HepG2 (cell line): ENCODE results near the gene PRR11. TPM values are rescaled to one million over a fixed set of nuclear protein-coding genes. Genes with fewer than 3 reads are reported as not detected.
A peak's percentile ranks its signal among the peaks of the same experiment; 100 is the strongest.

ENCODE experiments used
- BATF2 ChIP-seq: sonication (generic); formaldehyde crosslinking; IDR thresholded peaks from 2 replicates; pipeline ENCODE4 v1.8.0; 2022; ENCODE audit warnings: mild to moderate bottlenecking, missing genetic modification reagents, moderate library complexity
- EED ChIP-seq: sonication (generic); formaldehyde crosslinking; IDR thresholded peaks from 2 replicates; pipeline ENCODE4 v1.5.0; 2020; ENCODE audit warnings: mild to moderate bottlenecking, missing genetic modification reagents
- FOXP1 ChIP-seq, 2 experiments: fragments of 450-650 bp in 1 of 2; IDR thresholded peaks; 2 replicates each; pipeline ENCODE4 v1.6.1; 2017 to 2018; ENCODE audit warnings: antibody characterized with exemption in 1 of 2
- FUBP1 ChIP-seq: sonication (generic); formaldehyde crosslinking; IDR thresholded peaks from 2 replicates; pipeline ENCODE4 v1.5.1; 2020; ENCODE audit warnings: missing genetic modification reagents, mild to moderate bottlenecking, borderline replicate concordance
- HHEX ChIP-seq: IDR thresholded peaks from 2 replicates; pipeline ENCODE4 v1.6.1; 2016; ENCODE audit warnings: control low read depth
- HNRNPH1 ChIP-seq: fragments of 200-400 bp; formaldehyde crosslinking; optimal IDR thresholded peaks from 2 replicates; pipeline ENCODE3; 2017; ENCODE audit warnings: mild to moderate bottlenecking, low read depth, low read length
- KDM1A ChIP-seq: IDR thresholded peaks from 2 replicates; pipeline ENCODE4 v1.6.1; 2016; ENCODE audit warnings: missing compliant biosample characterization
- MTERF4 ChIP-seq: sonication (generic); formaldehyde crosslinking; IDR thresholded peaks from 2 replicates; pipeline ENCODE4 v1.8.0; 2023; ENCODE audit warnings: mild to moderate bottlenecking, missing genetic modification reagents
- MZF1 ChIP-seq: sonication (generic); formaldehyde crosslinking; IDR thresholded peaks from 2 replicates; pipeline ENCODE4 v1.8.1; 2023; ENCODE audit warnings: mild to moderate bottlenecking, missing genetic modification reagents, borderline replicate concordance
- NFE2L1 ChIP-seq: sonication (generic); formaldehyde crosslinking; IDR thresholded peaks from 2 replicates; pipeline ENCODE4 v1.4.0; 2020; ENCODE audit warnings: missing genetic modification reagents, mild to moderate bottlenecking, borderline replicate concordance
- PBX2 ChIP-seq: IDR thresholded peaks from 2 replicates; pipeline ENCODE4 v1.6.1; 2016; ENCODE audit warnings: control low read depth
- RBFOX2 ChIP-seq: fragments of 200-400 bp; formaldehyde crosslinking; IDR thresholded peaks from 2 replicates; pipeline ENCODE4 v1.6.1; 2017; ENCODE audit warnings: low read depth, mild to moderate bottlenecking, low read length
- SMARCC2 ChIP-seq: fragments of 450-650 bp; IDR thresholded peaks from 2 replicates; pipeline ENCODE4 v1.6.1; 2017; ENCODE audit warnings: antibody characterized with exemption, mild to moderate bottlenecking
- SP140L ChIP-seq: sonication (generic); formaldehyde crosslinking; IDR thresholded peaks from 2 replicates; pipeline ENCODE4 v1.4.0; 2020; ENCODE audit warnings: missing genetic modification reagents, borderline replicate concordance
- THAP7 ChIP-seq: sonication (generic); formaldehyde crosslinking; IDR thresholded peaks from 2 replicates; pipeline ENCODE4 v1.8.1; 2023; ENCODE audit warnings: mild to moderate bottlenecking, missing genetic modification reagents
- ZBTB14 ChIP-seq: sonication (generic); formaldehyde crosslinking; IDR thresholded peaks from 2 replicates; pipeline ENCODE4 v1.4.0; 2020; ENCODE audit warnings: missing genetic modification reagents
- ZBTB3 ChIP-seq: sonication (generic); formaldehyde crosslinking; IDR thresholded peaks from 2 replicates; pipeline ENCODE4 v1.4.0; 2020; ENCODE audit warnings: low read depth, mild to moderate bottlenecking, moderate library complexity, missing genetic modification reagents, borderline replicate concordance
- ZNF17 ChIP-seq: sonication (generic); formaldehyde crosslinking; IDR thresholded peaks from 2 replicates; pipeline ENCODE4 v1.5.0; 2020; ENCODE audit warnings: mild to moderate bottlenecking, missing genetic modification reagents
- ZNF263 ChIP-seq: sonication (generic); formaldehyde crosslinking; IDR thresholded peaks from 2 replicates; pipeline ENCODE4 v1.4.0; 2020; ENCODE audit warnings: missing genetic modification reagents
- ZNF335 ChIP-seq: sonication (generic); formaldehyde crosslinking; IDR thresholded peaks from 2 replicates; pipeline ENCODE4 v1.4.0; 2020; ENCODE audit warnings: missing genetic modification reagents
- ZNF577 ChIP-seq: sonication (generic); formaldehyde crosslinking; IDR thresholded peaks from 2 replicates; pipeline ENCODE4 v1.4.0; 2020; ENCODE audit warnings: mild to moderate bottlenecking, low read depth, missing genetic modification reagents, borderline replicate concordance
- ZNF773 ChIP-seq: sonication (generic); formaldehyde crosslinking; IDR thresholded peaks from 2 replicates; pipeline ENCODE4 v1.4.0; 2020; ENCODE audit warnings: missing genetic modification reagents, borderline replicate concordance
- ZSCAN31 ChIP-seq: sonication (generic); formaldehyde crosslinking; IDR thresholded peaks from 2 replicates; pipeline ENCODE4 v1.5.0; 2020; ENCODE audit warnings: low read depth, mild to moderate bottlenecking, missing genetic modification reagents
- polyA plus RNA-seq, 8 experiments: library from polyadenylated mRNA; depleted of rRNA in 3 of 8; stranded (reverse) in 7 of 8; unstranded in 1 of 8; fragments of >200 nt; fragmentation: Illumina TruSeq in 4 of 8; extraction: Trizol in 4 of 8; gene quantifications; 2 replicates each; pipeline versions ENCODE4 v1.2.1 to v1.2.3, GENCODE V29; 2011 to 2016; ENCODE audit warnings: low read depth in 4 of 8, missing spikeins in 1 of 8, mixed read lengths in 1 of 8; ENCODE audit not compliant: insufficient read depth in 1 of 8
- total RNA-seq, 5 experiments: library from RNA; depleted of rRNA; stranded (reverse); fragments of >200 nt; fragmentation: Illumina TruSeq; extraction: Trizol; gene quantifications; 2 replicates each; pipeline ENCODE4 v1.2.3, GENCODE V29; 2016; ENCODE audit warnings: low read depth in 1 of 5

The PRR11 gene
- total and polyA plus RNA-seq, 2 of the 13 experiments (the other 11 are each of a cell fraction or from before 2014, with no cell fraction given) = 35.7 to 39.2 TPM

- peak; percentile 64; the same call in 1 of the 2 replicates for TF ChIP-seq THAP7 (CRISPR knock-in tag)
- TF ChIP-seq ZNF17 = no peak
- TF ChIP-seq ZBTB3 (CRISPR knock-in tag) = no peak; the same call in 1 of the 2 replicates
- no peak for TF ChIP-seq FOXP1 (IDR thresholded peaks at IDR 0.05)
- TF ChIP-seq FOXP1 (CRISPR knock-in tag; IDR thresholded peaks at IDR 0.05) = 0 out of 2 replicates have a peak, but pooled peaks have one; percentile 7
- TF ChIP-seq ZNF335 (CRISPR knock-in tag) = peak; percentile 75; the same call in 1 of the 2 replicates
- TF ChIP-seq BATF2 (CRISPR knock-in tag) = peak; percentile 91
- peak; percentile 62 for TF ChIP-seq EED
- peak; percentile 94 for TF ChIP-seq RBFOX2
- no peak; the same call in 1 of the 2 replicates for TF ChIP-seq SP140L (CRISPR knock-in tag)
- TF ChIP-seq HHEX (CRISPR knock-in tag) = no peak
- peak; percentile 97 for TF ChIP-seq MTERF4
- TF ChIP-seq SMARCC2 = no peak
- TF ChIP-seq NFE2L1 (CRISPR knock-in tag) = no peak
- no peak for TF ChIP-seq KDM1A
- TF ChIP-seq ZBTB14 = peak; percentile 93
- no peak for TF ChIP-seq HNRNPH1
- TF ChIP-seq FUBP1 (CRISPR knock-in tag) = no peak
- TF ChIP-seq ZNF263 (CRISPR knock-in tag) = no peak
- 0 out of 2 replicates have a peak, but pooled peaks have one; percentile 79 for TF ChIP-seq ZNF773 (CRISPR knock-in tag)
- no peak for TF ChIP-seq ZNF577 (CRISPR knock-in tag)
- peak; percentile 90 for TF ChIP-seq ZSCAN31 (CRISPR knock-in tag)
- no peak for TF ChIP-seq MZF1
- no peak for TF ChIP-seq PBX2 (CRISPR knock-in tag)
These were observed 48.9 kb upstream of the PRR11 start, which contains the start of gene TRIM37 (continued) for GRCh38 chr17:59106463-59107305.
